Measurements from ENCODE around the gene NAA11.
"Not testable (repeated sequence)": the region's sequence is repeated elsewhere in the genome, so short reads cannot be mapped to it uniquely, and the experiment has no call there.

Gene NAA11

DNA sequence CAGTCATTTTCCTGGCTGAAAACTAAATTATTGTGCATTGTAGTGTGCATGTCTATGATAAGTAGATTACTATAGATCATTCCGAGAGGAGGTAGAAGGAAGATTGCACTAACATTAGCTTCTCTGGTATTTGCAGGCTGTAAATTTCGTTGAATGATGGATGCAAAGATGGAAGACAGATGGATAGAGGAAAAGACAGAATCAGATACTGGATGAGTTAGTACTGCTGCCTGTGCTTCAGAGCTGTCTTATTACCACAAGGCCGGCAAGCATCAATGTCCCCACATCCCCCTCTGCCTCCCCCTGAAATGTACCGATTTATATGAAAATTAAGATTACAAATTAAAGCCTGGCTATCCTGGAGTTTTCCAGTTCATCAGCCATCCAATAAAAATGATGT lies 17.7 kb downstream of the NAA11 start:
- DNase-seq (ENCODE audit: low read depth): no peak

DNA sequence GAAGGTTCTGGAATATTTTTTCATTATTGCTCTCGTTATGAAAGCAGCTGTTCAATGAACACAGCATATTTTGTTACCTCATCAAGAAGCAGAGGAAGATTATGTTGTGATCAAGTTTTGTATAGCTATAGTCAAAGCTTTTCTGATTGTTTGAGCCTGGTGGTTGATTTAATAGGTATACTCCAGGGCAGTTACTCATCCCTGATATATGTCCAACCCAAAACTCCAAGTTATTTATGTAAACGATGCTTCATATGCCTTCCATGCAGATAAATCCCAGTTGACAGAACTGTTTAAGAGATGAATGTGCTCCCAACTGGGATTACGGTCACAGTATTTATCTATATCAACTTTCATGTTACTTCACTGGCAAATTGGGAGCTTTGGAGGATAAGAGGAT lies 19.1 kb downstream of the NAA11 start:
- no peak for DNase-seq (ENCODE audit: low read depth)

DNA sequence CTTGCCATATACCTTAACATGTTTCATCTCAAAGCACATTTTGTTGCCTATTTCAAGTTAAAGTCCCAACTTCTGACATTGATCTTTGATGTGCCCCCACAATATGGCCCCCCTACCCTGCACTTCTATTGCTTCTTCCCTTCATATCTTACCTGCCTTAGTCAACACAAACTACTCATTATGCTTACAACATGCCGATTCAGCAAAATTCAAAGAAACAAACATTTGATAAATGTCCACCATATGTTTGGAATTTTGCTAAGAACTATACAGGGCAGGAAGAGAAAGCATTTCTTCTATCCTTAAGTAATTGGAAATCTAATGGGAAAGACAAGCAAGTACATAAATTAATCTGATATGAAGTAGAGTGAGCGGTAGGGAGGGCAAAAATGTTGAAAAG lies 25.6 kb downstream of the NAA11 start:
- no peak for DNase-seq (ENCODE audit: low read depth)

DNA sequence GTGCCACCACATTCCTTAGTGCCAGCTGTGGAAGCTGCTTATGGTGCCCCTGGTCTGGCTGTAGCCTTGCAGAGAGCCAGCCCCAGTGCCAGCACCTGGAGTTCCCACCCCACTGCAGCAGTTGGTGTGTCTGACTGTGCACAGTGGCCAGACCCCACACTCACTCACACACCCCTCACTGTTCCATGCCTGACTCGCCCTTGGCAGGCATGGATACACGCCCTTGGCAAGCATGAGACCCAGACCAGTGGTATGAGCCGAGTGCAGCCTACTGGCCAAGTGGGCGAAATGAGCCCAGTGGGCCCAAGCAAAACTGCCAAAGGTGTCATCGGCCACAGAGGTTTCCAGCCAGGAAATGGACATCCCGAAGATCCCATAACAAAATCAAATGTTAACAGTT lies 27.4 kb downstream of the NAA11 start:
- no peak for DNase-seq (ENCODE audit: low read depth)

DNA sequence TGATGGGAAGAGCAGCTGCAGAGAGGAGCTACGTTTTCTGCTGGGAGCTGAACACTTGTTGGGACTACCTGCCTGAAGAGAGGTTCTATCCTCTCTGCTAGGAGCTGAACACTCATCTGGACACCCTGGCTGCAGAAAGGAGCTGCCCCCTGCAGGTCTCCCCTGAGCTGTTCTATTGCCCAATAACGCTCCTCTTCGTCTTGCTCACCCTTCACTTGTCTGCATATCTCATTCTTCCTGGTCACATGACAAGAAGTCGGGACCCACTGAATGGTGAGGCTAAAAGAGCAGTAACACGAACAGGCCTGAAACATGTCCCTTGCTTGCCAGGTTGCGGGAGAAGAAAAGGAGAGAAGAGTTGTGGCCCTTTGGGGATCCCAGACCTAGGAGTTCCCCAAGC lies 27.8 kb downstream of the NAA11 start:
- no peak for DNase-seq (ENCODE audit: low read depth)

DNA sequence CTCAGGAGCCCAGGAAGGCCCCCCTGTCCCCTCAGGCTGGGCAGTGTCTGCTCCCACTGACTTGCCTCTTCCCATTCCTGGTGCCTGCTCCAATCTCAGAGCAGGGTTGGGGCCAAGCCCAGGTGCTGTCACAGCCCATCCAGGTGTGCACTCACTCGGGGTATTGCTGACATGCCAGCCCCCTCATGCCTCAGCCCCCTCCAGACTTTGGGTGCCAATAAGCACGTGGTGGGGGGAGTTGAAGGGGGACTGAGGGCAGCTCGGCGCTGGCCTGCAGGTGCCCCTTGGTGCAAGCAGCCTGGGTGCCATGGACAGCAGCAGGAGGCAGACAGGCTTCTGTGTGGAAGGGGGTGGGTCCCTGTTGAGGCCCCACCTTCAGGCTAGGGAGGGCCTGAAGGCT lies 28.4 kb downstream of the NAA11 start:
- no peak for DNase-seq (ENCODE audit: low read depth)

DNA sequence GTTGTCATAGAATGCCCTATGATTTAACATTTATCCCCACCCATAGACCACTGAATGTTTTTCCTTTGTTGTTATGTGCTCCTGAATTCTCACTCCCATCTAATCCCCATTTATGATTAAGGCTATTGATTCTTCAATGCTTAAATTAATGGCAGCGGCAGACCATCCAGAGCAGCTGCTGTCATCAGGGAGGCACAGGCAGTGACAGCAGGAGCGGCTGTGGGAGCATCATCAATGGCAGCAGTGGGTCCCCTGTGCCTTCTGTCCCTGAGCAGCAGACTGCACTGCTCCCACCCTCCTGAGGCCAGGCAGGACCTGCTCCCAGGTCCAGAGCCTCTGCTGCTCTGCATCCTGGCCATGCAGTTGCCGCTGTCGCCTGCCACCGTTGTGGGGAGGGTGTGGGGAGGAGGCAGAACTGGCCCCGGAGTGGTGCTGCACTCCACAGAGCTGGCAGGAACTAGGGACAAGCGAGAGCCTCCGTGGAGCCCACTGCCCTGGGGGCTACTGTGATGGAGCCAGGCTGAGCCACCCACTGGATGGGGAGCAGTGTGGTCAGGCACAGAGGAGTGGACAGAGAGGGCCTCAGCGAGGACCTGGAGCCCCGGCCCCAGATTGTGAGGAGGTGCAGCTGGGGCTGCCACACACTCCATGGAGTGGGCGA lies 29.0 kb downstream of the NAA11 start:
- DNase-seq (ENCODE audit: low read depth): no peak

DNA sequence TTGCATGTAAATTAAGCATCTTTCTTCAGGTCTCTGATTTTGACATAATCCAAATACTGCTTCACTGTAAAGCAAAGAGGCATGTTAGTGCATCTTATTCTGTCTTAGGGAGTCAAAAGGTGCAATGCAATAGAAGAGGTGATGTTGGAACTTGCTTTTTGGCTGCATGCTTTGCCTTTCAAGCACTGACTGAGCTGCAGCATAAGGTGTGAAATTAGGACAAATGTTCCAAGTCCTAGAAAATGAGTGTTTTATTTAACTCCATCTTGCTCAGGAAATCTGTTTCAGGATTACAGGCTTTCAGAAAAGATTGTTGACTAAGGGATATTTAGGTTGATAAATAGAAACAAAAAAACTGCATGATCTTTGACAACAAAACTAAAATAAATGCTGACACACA lies 30.8 kb downstream of the NAA11 start:
- DNase-seq (ENCODE audit: low read depth): no peak

DNA sequence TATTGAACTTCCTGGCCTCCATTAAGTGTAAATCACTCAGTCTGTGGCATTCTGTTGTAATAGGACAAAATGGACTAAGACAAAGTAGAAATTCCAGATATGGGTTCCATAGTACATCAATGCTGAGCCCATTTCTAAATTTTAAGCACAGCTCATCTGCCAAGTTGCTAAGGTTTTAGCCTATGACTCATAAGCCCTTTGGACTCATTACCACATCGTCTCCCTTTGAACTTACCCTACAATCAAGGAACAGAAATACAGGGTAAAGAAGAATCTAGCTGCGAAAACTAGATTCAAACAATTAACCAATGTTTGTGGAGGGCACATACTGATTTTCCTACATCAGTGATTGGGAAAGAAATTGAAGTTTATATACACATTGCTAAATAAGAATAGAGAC lies 31.8 kb downstream of the NAA11 start:
- no peak for DNase-seq (ENCODE audit: low read depth)

DNA sequence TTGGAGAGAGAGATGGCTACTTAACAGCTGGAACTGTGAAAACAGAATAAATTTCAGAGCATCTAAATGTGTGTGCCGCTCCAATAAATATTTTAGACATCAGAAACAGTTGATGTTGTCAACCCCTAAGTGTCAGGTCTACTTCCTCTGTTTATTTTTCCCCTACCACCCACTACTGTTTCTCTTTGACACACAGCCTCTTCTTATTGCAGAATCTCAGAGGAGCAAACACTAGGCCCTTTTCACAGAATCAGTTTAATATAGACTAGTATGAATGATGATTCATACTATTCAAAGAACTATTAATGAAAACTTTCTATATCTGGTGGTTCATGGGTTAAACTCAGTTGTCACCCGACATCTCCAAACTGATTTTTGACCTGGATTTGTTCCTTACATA lies 33.9 kb downstream of the NAA11 start:
- DNase-seq (ENCODE audit: low read depth): no peak

DNA sequence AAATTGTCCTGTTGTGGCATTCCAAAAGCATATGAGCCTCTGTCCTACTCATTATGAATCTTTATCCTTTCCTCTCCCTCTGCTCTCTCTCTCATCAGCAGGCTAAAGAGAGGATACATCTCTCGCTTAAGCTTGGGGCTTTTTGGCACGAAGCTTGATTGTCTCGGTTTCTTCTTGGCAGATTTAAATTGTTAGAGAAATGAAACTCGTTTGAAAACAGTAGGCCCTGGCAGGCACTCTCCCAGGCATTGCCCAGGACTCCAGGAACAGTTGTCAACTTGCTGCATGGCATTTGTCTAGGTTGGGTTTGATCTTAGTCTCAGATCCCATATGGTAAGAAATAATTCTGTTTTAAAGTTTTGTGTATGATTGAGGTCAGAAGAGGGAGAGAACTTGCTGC lies 35.5 kb downstream of the NAA11 start:
- no peak for DNase-seq (ENCODE audit: low read depth)

DNA sequence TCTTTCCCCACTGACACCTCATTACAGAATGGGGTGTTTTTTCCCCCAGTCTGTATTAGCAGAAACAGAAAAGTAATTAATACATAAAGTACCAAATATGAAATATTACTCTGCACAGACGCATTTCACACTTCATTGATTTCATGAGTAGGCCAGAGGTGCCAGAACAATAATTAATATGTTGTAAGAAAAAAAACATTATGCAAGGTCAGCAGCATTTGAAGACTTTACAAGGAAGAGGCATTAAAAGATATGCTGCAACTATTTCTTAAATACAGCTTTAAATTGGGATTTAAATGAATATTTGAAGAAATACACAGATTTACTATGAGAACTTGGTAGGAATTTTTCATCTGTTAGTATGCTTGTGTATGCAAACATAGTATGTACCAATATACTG lies 37.7 kb downstream of the NAA11 start:
- no peak for DNase-seq (ENCODE audit: low read depth)

DNA sequence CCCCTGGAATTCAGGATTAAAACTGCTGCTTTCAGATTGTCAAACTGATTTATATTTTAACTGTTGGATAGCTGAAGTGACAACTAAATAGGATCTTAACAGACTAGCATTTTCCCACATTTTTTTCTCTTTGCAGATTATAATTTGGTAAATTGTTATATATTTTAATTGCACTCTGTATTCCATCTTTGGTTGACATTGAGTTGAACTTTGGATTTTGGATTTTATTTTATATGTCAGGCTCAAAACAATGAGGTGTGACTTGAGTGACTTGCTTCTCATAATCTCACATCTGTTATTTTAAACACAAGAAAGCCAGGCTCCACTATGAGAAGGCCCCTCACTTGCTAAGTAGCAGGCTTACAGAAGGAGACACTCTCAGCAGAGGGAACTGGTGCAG lies 38.1 kb downstream of the NAA11 start:
- DNase-seq (ENCODE audit: low read depth): no peak

DNA sequence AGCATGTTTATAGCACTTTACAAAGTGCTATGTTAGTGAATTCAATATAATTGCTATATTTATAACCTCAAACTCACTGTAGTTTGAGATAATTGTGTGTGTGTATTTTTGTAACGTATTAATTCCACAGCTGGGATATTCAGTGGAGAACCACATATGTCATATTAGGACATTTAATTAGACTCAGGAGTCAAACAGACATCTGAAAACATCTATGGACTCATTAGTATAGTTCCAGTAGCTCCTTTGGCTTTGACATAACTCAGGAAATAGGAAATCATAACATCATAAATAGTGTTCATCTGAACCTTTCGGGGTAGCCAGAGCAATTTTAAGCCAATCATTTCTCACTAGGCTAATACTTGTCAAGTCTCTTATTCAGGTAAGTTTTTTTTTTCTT lies 38.8 kb downstream of the NAA11 start:
- DNase-seq (ENCODE audit: low read depth): no peak

DNA sequence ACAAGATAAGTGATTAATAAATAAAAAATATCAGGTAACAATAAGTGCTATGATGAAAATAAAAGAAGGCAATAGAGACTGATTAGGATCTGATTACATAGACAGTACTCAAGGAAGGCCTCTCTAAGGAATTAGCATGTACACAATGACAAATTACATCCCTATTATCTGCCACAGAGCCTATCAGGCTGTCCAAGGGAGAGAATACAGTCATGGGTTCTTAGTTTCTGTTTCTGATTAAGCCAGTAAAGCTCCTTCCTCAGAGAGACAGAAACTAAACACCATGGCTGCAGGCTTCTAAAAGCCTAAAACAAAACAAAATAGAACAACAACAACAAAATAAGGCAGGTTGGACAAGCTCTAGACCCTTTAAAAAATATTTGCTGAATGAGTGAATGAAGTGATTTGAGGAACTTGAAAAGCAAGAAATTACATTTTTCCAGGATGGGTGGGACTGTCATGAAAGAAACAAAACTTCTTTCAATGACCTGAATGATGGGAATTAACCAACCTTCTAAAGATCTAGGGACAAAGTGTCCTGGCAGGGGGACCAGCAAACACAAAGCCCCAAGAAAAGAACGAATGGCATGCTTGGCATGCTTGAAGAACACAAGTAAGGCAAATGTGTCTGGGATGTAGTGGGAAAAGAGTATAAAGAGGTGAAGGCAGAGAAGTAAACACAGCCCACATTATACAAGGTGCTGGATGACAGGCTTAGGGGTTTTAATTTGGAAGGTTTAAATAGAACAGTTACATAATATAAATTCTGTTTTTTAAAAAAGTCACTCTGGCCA lies 44.1 kb downstream of the NAA11 start:
- DNase-seq (ENCODE audit: low read depth): no peak

DNA sequence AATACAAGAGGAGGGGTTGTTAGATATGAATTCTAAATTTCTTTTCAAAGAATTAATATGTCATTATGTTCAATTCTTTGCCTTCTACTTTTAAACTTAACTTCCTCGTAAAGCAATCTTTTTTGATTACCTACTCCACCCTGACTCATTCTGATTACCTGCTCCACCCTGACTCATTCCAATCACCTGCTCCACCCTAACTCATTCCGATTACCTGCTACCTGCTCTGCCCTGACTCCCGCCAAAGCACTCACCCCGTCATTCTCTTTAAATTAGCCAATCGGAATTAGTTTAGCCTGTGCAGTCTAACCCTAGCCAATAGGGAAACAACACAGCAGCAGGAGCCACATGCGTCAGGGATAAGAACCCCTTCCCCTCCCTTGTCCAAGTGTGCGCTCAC lies 48.4 kb downstream of the NAA11 start:
- not testable (repeated sequence) for DNase-seq (ENCODE audit: low read depth)

DNA sequence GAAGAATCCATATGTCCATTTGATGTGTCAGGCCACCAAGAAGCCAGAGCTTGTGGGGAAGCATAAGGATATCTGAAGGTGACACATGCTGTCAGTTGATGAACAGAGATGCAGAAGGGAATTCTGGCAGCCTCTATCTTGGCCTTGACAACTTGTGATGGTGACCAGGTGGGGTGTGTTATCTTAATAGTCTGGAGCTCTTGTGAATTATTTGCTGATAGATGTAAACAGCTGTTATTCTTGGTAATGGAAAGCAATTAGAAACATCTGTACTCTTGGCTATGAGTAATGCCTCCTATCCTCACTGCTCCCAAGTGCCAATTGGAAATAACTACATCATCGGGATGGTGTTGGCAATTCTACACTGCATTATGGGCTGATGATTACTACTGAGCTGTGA lies 51.9 kb downstream of the NAA11 start:
- no peak for DNase-seq (ENCODE audit: low read depth)

DNA sequence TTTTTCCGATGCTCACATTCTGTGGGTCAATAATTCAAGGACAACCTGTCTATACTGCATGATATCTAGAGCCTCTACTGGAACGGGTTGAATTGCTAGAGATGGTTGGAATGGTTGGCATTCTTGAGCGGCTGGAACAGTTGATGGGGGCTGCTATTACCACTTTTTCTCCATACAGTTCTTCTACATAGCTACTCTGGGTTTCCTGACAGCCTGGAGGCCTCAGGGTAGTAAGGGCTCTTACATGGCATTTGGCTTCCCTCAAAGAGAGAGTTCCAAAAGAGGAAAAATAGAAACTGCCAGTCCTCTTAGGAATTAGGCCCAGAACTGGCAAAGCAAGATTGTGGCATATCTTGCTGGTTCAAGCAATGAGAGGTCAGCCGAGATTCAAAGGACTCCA lies 53.1 kb downstream of the NAA11 start:
- DNase-seq (ENCODE audit: low read depth): no peak

DNA sequence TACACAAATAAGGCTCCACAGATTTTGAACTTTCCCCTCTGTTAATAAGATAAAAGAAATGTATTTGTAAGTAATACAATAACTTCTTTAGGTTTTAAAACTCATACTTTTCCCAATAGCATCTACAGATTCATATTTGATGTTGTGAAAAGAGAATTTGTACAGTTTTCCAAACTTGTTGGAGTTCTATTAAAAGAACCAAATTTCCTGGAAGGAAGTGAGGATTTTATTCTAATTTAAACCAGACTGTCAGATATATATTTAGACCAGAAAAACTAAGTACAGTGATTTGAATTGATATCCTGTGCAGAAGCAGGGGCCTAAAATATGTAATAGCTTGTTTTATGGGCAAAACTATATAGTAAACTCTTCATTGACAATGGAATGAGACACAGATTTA lies 53.7 kb downstream of the NAA11 start:
- no peak for DNase-seq (ENCODE audit: low read depth)

DNA sequence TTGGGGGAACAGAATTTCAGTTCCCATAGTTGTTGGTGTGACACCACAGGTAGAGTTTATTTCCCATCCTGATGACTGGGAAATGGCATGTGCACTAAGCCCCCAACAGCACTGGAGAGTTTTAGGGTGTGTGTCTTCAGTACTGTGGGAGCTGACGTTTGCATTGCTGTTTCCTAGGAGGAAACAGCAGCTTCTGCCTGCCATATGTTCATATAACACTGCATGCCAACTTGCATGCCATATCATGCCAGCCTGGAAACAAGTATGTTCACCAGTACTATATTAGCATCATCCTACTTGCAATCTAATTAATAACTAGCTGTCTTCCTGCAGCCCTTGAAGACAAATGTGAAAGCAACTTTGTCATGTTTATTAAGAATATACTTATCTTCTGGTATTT lies 58.2 kb downstream of the NAA11 start:
- no peak for DNase-seq (ENCODE audit: low read depth)

Measured in ELR (cell line).